Stimulated activated CD8-positive, alpha-beta memory T cell treated with anti-CD3 and anti-CD28 coated beads, Interleukin-12 subunit alpha, Interleukin-12 subunit beta, amount 100 ng/mL, for 24 hours (primary cell): Measurements from ENCODE around the gene NTF3.

ENCODE experiments used
- DNase-seq: peaks from one replicate; pipeline ENCODE4 v3.0.0-alpha.2; 2020; ENCODE audit errors: extremely low read depth

NTF3 gene

GRCh38 chr12:5430641-5431603 is 986 bp upstream of the NTF3 start:
- DNase-seq = no peak

GRCh38 chr12:5433081-5433844 is 1.4 kb downstream of the NTF3 start:
- no peak for DNase-seq

- DNase-seq = no peak
Observed at GRCh38 chr12:5433845-5434646, 2.1 kb downstream of the NTF3 start.

GRCh38 chr12:5434647-5435560 is 3.0 kb downstream of the NTF3 start:
- DNase-seq = no peak

GRCh38 chr12:5437182-5437583 is 5.3 kb downstream of the NTF3 start:
- no peak for DNase-seq

GRCh38 chr12:5437589-5437988 is 5.7 kb downstream of the NTF3 start:
- no peak for DNase-seq

GRCh38 chr12:5438671-5439200 is 6.8 kb downstream of the NTF3 start:
- no peak for DNase-seq

GRCh38 chr12:5439371-5439771 is 7.5 kb downstream of the NTF3 start:
- DNase-seq = no peak

GRCh38 chr12:5439788-5440300 is 7.9 kb downstream of the NTF3 start:
- DNase-seq = no peak

GRCh38 chr12:5440978-5441377 is 9.1 kb downstream of the NTF3 start:
- DNase-seq = no peak

- DNase-seq = no peak
Observed at GRCh38 chr12:5441497-5442236, 9.8 kb downstream of the NTF3 start.

GRCh38 chr12:5442251-5443006 is 10.5 kb downstream of the NTF3 start:
- DNase-seq = no peak

GRCh38 chr12:5444520-5444919 is 12.6 kb downstream of the NTF3 start:
- DNase-seq = no peak

- no peak for DNase-seq
Observed at GRCh38 chr12:5447320-5447719, 15.4 kb downstream of the NTF3 start.

GRCh38 chr12:5451251-5451650 is 19.3 kb downstream of the NTF3 start:
- DNase-seq = no peak

- no peak for DNase-seq
Observed at GRCh38 chr12:5452569-5452968, 20.7 kb downstream of the NTF3 start.

GRCh38 chr12:5453466-5453865 is 21.6 kb downstream of the NTF3 start:
- no peak for DNase-seq

- DNase-seq = no peak
Observed at GRCh38 chr12:5455045-5455444, 23.1 kb downstream of the NTF3 start.

- no peak for DNase-seq
Observed at GRCh38 chr12:5456030-5456429, 24.1 kb downstream of the NTF3 start.
